ENCODE results near the gene ODAM.
"Not testable (repeated sequence)": the region's sequence is repeated elsewhere in the genome, so short reads cannot be mapped to it uniquely, and the experiment has no call there.

ODAM gene

GRCh38 chr4:70225824-70226223 lies 30.3 kb downstream of the ODAM start, which contains the start of gene FDCSP:
TSS of gene FDCSP (plus strand) at chr4:70226124. CDS start at chr4:70231195, 5,071 bp downstream.
- no peak for DNase-seq

DNA sequence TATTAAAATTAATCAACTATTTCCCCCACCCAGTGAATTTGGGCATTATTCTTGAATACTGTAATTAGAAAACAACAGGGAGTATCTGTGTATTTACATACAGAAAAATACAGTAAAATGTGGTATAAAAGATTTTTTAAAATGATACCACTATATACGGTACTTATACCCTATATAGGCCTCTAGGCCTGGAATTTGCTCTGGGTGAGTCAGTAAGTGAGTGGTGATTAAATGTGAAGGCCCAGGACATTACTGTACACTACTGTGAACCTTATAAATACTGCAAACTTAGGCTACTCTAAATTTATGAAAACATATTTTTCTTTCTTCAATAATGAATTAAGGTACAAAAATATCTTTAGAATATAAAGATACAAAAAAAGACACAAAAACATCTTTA lies 40.6 kb downstream of the ODAM start:
- DNase-seq: no peak

GRCh38 chr4:70239131-70239883 lies 43.8 kb downstream of the ODAM start:
- DNase-seq: no peak

DNA sequence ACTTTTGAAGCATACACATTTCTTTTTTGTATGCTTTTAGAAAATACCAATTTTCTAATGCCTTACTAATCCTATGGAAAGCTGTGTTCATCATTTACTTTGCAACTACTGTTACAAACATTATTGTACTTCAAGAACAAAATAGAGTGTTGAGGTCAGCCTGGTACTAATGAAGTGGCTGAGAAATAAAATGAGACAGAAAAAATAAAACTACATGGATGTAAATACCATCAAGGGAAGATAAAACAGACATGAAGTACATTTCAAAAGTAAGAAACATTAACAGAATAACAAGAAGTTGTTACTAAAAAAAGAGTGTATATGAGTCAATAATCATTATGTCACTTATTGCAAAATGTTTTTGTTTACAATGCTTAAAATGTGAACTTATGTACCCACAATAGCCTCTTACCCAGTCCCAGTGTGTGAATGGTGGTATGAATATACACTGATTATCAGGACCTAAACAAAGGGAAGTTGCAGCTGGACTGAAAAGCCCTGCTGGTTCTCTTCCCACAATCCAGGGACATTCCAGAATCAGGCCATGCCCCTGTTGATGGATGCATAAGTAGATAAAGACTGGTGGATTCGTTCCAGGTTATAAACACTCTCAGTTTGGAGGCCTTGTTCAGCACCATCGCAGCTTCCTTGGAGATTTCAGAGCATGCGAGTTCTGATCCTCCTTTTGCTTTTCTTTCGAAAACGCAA lies 44.5 kb downstream of the ODAM start:
- no peak for DNase-seq

DNA sequence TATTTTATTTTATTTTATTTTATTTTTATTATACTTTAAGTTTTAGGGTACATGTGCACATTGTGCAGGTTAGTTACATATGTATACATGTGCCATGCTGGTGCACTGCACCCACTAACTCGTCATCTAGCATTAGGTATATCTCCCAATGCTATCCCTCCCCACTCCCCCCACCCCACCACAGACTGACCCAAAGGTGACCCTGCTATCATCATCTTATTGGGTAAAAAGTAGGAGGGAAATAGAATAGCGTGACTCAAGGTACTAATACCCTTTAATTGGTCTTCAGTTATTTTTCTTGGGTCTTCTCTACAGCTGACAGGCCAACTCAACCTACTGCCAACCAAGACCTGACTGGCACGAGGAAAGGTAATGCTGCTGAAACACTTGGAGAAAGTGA lies 46.8 kb downstream of the ODAM start, which contains the start of gene CSN3:
Gene CSN3, plus strand, starts transcription at position 301 of the 400 bp plus-strand sequence. CDS start 2,223 bp downstream, outside the sequence.
- DNase-seq: not testable (repeated sequence)

GRCh38 chr4:70243091-70243490 lies 47.6 kb downstream of the ODAM start:
- DNase-seq: no peak

GRCh38 chr4:70251250-70251944 lies 55.9 kb downstream of the ODAM start:
- no peak for DNase-seq

- no peak for DNase-seq
Observed at GRCh38 chr4:70251945-70252277, 56.4 kb downstream of the ODAM start.
